Measurements from ENCODE around the gene UHRF1.

DNA sequence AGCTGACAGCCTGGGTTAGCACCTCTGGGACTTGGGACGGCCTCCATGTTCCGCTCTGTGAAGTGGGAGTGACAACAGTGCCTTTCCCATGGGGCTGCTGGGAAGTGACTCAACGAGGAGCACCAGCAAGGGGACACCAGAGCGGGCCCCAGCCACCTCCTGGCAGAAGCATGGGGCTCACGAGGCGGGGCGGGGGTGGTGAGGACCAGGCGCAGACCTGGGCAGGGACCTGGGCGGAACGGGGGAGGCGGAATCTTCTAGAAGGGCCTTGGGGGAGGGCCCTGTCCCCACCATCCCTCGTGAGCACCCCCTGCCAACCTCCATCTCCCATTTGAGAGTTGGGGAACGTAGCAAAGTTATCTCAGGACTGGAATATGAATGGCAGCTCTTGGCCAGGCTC, 97.5 kb downstream of the UHRF1 start:
- TF ChIP-seq, protein P1, sequence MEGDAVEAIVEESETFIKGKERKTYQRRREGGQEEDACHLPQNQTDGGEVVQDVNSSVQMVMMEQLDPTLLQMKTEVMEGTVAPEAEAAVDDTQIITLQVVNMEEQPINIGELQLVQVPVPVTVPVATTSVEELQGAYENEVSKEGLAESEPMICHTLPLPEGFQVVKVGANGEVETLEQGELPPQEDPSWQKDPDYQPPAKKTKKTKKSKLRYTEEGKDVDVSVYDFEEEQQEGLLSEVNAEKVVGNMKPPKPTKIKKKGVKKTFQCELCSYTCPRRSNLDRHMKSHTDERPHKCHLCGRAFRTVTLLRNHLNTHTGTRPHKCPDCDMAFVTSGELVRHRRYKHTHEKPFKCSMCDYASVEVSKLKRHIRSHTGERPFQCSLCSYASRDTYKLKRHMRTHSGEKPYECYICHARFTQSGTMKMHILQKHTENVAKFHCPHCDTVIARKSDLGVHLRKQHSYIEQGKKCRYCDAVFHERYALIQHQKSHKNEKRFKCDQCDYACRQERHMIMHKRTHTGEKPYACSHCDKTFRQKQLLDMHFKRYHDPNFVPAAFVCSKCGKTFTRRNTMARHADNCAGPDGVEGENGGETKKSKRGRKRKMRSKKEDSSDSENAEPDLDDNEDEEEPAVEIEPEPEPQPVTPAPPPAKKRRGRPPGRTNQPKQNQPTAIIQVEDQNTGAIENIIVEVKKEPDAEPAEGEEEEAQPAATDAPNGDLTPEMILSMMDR (IDR thresholded peaks at IDR 0.05; ENCODE audit: low read length): no peak
- TF ChIP-seq EZH2 (IDR thresholded peaks at IDR 0.05; ENCODE audit: borderline replicate concordance, low read length): no peak

Measured in OCI-LY1 (cell line).